Prostate gland (tissue), 2 donors: ENCODE results near the gene ATP5MC2. TPM values are rescaled to one million over a fixed set of nuclear protein-coding genes. Genes with fewer than 3 reads are reported as not detected.

Source experiments
- DNase-seq: peaks from one replicate; pipeline ENCODE4 v3.0.0-alpha.2; 2019; ENCODE audit warnings: low spot score
- H3K27ac ChIP-seq, 2 donors: fragments of 200-600 bp; sonication (generic); 2 replicates each; pipeline ENCODE4 v1.5.1; 2017 to 2019
- H3K27me3 ChIP-seq: fragments of 200-600 bp; sonication (generic); replicated peaks from 2 replicates; pipeline ENCODE4 v1.5.1; 2019; ENCODE audit not compliant: insufficient read depth
- H3K36me3 ChIP-seq, 2 donors: fragments of 200-600 bp; sonication (generic); 1 replicate in 1 of 2; 2 replicates in 1 of 2; pipeline versions ENCODE4 v1.5.1 to v1.8.1; 2017 to 2019
- H3K4me1 ChIP-seq: fragments of 200-600 bp; sonication (generic); replicated peaks from 2 replicates; pipeline ENCODE4 v1.5.1; 2019
- H3K4me3 ChIP-seq, 2 donors: fragments of 200-600 bp; sonication (generic); 2 replicates each; pipeline ENCODE4 v1.5.1; 2017 to 2019
- H3K9me3 ChIP-seq: fragments of 200-600 bp; sonication (generic); 2 replicates; pipeline ENCODE4 v1.5.1; 2017
- POLR2A ChIP-seq: fragments of 450-650 bp; IDR thresholded peaks from one replicate; pipeline ENCODE4 v1.6.1; 2016; ENCODE audit warnings: antibody characterized with exemption, mild to moderate bottlenecking
- POLR2AphosphoS5 ChIP-seq: sonication (generic); formaldehyde crosslinking; IDR thresholded peaks from one replicate; pipeline ENCODE4 v1.6.1; 2017; ENCODE audit warnings: antibody characterized with exemption
- WGBS: methylation state at CpG from one replicate; pipeline ENCODE4 v1.1.5; 2018; 5-methylcytosine and 5-hydroxymethylcytosine counted together
- intact Hi-C: fragments of 100-400 bp; cut with DNase I; formaldehyde crosslinking; loops from one replicate; pipeline ENCODE4 v1.14.2; 2022
- total RNA-seq, 2 donors: library from RNA; depleted of rRNA; stranded (reverse); fragments of >200 nt; gene quantifications; one replicate each; pipeline ENCODE4 v1.1.0, GENCODE V29; 2016
- TF ChIP-seq, protein P1 (sequence below), 4 experiments: fragments of 200-600 bp in 2 of 4; fragments of 450-650 bp in 2 of 4; sonication (generic) in 2 of 4; IDR thresholded peaks; 1 replicate in 3 of 4; 2 replicates in 1 of 4; pipeline ENCODE4 v1.5.1; 2016 to 2019; ENCODE audit warnings: antibody characterized with exemption in 4 of 4, mild to moderate bottlenecking in 2 of 4, moderate library complexity in 2 of 4

Gene ATP5MC2
- total RNA-seq, 2 donors from 2014 or later: 419 to 728 TPM

DNA sequence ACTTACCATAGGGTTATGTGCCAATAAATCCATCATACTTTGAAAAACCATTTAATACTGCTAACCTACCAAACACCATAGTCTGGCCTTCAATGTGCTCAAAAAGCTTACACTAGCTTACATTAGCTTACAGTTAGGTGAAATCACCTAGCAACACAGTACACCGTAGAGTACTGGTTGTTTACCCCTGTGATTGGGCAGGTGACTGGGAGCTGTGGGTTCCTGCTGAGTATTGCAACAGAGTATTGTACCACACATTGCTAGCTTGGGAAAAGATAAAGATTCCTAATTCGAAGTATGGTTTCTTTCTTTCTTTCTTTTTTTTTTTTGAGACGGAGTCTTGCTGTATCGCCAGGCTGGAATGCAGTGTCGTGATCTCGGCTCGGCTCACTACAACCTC lies 5.6 kb downstream of the ATP5MC2 start:
- Histone ChIP-seq H3K36me3 (peaks cover 11 to 25% of the 10 kb centered on the region in 2 donors), H3K9me3 (no peaks in the 10 kb centered on the region), H3K27ac (no peak overlapping the region), H3K4me1 (peaks cover 3% of the 10 kb centered on the region), H3K4me3 (no peak overlapping the region), H3K27me3 (no peaks in the 10 kb centered on the region)
- TF ChIP-seq POLR2AphosphoS5 (no peak), POLR2A (no peak)
- TF ChIP-seq, protein P1, sequence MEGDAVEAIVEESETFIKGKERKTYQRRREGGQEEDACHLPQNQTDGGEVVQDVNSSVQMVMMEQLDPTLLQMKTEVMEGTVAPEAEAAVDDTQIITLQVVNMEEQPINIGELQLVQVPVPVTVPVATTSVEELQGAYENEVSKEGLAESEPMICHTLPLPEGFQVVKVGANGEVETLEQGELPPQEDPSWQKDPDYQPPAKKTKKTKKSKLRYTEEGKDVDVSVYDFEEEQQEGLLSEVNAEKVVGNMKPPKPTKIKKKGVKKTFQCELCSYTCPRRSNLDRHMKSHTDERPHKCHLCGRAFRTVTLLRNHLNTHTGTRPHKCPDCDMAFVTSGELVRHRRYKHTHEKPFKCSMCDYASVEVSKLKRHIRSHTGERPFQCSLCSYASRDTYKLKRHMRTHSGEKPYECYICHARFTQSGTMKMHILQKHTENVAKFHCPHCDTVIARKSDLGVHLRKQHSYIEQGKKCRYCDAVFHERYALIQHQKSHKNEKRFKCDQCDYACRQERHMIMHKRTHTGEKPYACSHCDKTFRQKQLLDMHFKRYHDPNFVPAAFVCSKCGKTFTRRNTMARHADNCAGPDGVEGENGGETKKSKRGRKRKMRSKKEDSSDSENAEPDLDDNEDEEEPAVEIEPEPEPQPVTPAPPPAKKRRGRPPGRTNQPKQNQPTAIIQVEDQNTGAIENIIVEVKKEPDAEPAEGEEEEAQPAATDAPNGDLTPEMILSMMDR (IDR thresholded peaks at IDR 0.05): no peak
- 96% methylated on average over 7 of the region's 7 CpGs for whole genome bisulfite sequencing
- DNase-seq: no peak
- intact Hi-C loops: no loop called here

DNA sequence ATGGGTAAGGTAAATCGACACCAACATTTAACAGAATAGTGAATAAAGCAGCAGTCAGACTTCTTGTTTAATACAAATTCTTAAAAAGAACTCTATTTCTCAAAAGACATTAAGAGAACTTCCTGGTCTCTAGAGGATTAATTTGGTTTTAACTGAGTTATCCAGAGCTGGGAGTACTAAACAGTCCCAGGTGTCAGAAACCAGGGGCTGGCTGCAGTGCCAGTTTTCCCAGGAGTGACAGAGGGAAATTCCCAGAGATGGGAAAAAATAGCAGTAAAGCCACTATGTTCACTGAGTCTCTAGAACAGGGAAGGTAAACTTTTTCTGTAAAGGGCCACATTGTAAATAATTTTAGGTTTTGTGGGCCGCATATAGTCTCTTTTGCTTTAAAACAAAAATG lies 8.8 kb downstream of the ATP5MC2 start:
- H3K9me3 ChIP-seq: no peaks in the 10 kb centered on the region
- DNase-seq: no peak
- H3K36me3 ChIP-seq: peaks cover 11 to 25% of the 10 kb centered on the region in 2 donors
- H3K27me3 ChIP-seq: no peaks in the 10 kb centered on the region
- intact Hi-C loops: no loop called here
- WGBS: 91% methylated on average over 2 of the region's 2 CpGs
- H3K27ac ChIP-seq: no peak overlapping the region
- no peak for TF ChIP-seq POLR2AphosphoS5
- TF ChIP-seq, protein P1 (IDR thresholded peaks at IDR 0.05): no peak
- H3K4me1 ChIP-seq: no peaks in the 10 kb centered on the region
- H3K4me3 ChIP-seq: no peak overlapping the region

DNA sequence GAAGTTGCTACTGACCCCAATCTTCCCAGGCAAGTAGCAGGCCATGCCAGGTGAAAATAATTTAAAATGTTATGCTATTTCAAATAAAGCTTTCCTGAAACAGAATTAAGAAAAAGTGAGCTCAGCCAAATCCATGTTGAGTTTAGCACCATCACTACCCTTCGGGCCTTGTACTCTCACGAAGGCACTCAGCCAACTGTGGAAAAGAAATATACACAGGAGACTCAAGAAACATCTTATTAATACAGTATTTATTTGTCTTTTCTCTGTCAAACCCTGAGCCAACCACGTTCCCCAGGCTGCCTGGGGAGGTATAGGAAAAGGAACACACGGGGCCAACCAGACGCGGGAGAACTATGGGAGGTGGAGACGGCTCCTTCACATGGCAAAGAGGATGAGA lies 10.9 kb downstream of the ATP5MC2 start:
- Histone ChIP-seq H3K9me3 (no peaks in the 10 kb centered on the region), H3K27me3 (no peaks in the 10 kb centered on the region), H3K36me3 (peaks cover 11 to 25% of the 10 kb centered on the region in 2 donors), H3K4me3 (no peak overlapping the region), H3K27ac (no peak overlapping the region), H3K4me1 (peaks cover 6% of the 10 kb centered on the region)
- intact Hi-C loops: no loop called here
- no peak for DNase-seq
- TF ChIP-seq, protein P1 (IDR thresholded peaks at IDR 0.05): no peak
- TF ChIP-seq POLR2AphosphoS5: no peak
- no peak for TF ChIP-seq POLR2A
- WGBS: 68% methylated on average over 7 of the region's 7 CpGs

DNA sequence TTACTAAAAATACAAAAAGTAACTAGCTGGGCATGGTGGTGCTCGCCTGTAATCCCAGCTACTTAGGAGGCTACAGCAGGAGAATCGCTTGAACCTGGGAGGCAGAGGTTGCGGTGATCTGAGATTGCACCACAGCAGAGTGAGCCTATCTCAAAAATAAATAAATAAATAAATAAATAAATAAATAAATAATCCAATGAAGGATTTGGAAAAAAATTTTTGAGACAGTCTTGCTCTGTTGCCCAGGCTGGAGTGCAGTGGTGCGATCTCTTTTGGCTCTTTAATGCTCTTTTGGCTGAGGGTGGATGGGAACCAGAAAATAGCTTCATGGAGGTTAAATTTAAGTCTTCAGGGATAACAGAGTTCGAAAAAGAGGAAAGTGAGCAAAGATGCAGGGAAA lies 11.7 kb downstream of the ATP5MC2 start:
- peaks cover 11% of the 10 kb centered on the region for H3K4me1 ChIP-seq
- no peak for TF ChIP-seq POLR2AphosphoS5
- TF ChIP-seq POLR2A: no peak
- TF ChIP-seq, protein P1 (IDR thresholded peaks at IDR 0.05): no peak
- H3K36me3 ChIP-seq: peaks cover 10 to 19% of the 10 kb centered on the region in 2 donors

DNA sequence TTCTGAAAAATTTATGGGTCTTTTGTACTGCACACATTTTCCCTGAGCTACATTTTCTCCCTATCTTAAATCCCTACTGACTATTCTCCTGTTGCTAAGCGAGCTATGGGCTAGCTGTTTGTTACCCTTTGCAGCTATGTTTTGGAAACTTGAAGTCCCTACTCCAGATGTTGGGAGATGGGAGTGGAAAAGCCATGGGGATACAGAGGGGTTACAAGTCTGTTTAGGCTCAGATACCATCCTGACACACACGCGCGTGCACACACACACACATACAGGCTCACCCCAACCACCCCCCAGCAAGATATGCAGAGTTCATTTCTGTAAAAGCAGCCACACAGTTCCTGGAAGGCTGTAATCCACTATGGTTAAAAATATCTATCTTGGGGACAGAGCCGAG lies 15.8 kb downstream of the ATP5MC2 start:
- Histone ChIP-seq H3K4me1 (peaks cover 20% of the 10 kb centered on the region), H3K4me3 (no peak overlapping the region), H3K9me3 (no peaks in the 10 kb centered on the region), H3K27me3 (no peaks in the 10 kb centered on the region), H3K27ac (peak overlapping the region; percentile 88 to 89), H3K36me3 (no peaks in the 10 kb centered on the region)
- no peak for DNase-seq
- TF ChIP-seq, protein P1 (IDR thresholded peaks at IDR 0.05): no peak
- TF ChIP-seq POLR2A (no peak), POLR2AphosphoS5 (no peak)
- WGBS: 40% methylated on average over 5 of the region's 5 CpGs
- intact Hi-C loops: no loop called here

More for the DNA sequence above, 11.7 kb downstream of the ATP5MC2 start:
- no peaks in the 10 kb centered on the region for H3K27me3 ChIP-seq
- H3K27ac ChIP-seq: no peak overlapping the region
- H3K9me3 ChIP-seq: no peaks in the 10 kb centered on the region
- WGBS: 81% methylated on average over 5 of the region's 5 CpGs
- DNase-seq: no peak
- intact Hi-C loops: no loop called here
- H3K4me3 ChIP-seq: no peak overlapping the region
